ENCODE results near the gene TSBP1.

GRCh38 chr6:32371229-32371628 is 474 bp downstream of the TSBP1 start:
- TF ChIP-seq GATA2 (IDR thresholded peaks at IDR 0.05; ENCODE audit: low read depth, low read length) = no peak
- no peak for TF ChIP-seq GATA3 (IDR thresholded peaks at IDR 0.05; ENCODE audit: low read depth, low read length)
